Adrenal gland (tissue), 12 donors: ENCODE data around the gene ARL5C. TPM values are rescaled to one million over a fixed set of nuclear protein-coding genes. Genes with fewer than 3 reads are reported as not detected.

Source experiments
- DNase-seq, 7 donors: peaks; one replicate each; pipeline ENCODE4 v3.0.0-alpha.2; 2019 to 2020
- H3K27ac ChIP-seq, 5 donors: fragments of 200-600 bp; sonication (generic) in 4 of 5; 1 replicate in 3 of 5; 2 replicates in 2 of 5; pipeline versions ENCODE4 v1.5.1 to v1.8.0; 2016 to 2020; ENCODE audit warnings: mild to moderate bottlenecking in 1 of 5
- H3K27me3 ChIP-seq: fragments of 200-600 bp; 2 replicates; pipeline ENCODE4 v1.8.0; 2021
- H3K36me3 ChIP-seq, 2 donors: fragments of 200-600 bp; replicated peaks in 1 of 2; 1 replicate in 1 of 2; 2 replicates in 1 of 2; pipeline versions ENCODE4 v1.5.1 to v1.8.0; 2018 to 2022
- H3K4me1 ChIP-seq, 2 donors: fragments of 200-600 bp; replicated peaks in 1 of 2; 1 replicate in 1 of 2; 2 replicates in 1 of 2; pipeline versions ENCODE4 v1.5.1 to v1.8.0; 2018 to 2021
- H3K4me3 ChIP-seq, 4 donors: fragments of 200-600 bp; sonication (generic) in 3 of 4; one replicate each; pipeline ENCODE4 v1.5.1; 2016 to 2018
- H3K9me3 ChIP-seq, 3 donors: fragments of 200-600 bp; sonication (generic) in 1 of 3; replicated peaks in 1 of 3; 1 replicate in 2 of 3; 2 replicates in 1 of 3; pipeline versions ENCODE4 v1.5.1 to v1.8.0; 2016 to 2021
- POLR2A ChIP-seq, 2 donors: fragments of 450-650 bp; IDR thresholded peaks; one replicate each; pipeline ENCODE4 v1.6.1; 2017; ENCODE audit warnings: antibody characterized with exemption in 2 of 2, mild to moderate bottlenecking in 2 of 2, moderate library complexity in 1 of 2
- WGBS, 4 donors: extraction: QIAGEN DNeasy Blood & Tissue Kit in 2 of 4; methylation state at CpG; one replicate each; pipeline versions ENCODE4 v1.1.5 to v1.1.7; 2013 to 2017; 5-methylcytosine and 5-hydroxymethylcytosine counted together
- intact Hi-C, 2 donors: fragments of 100-400 bp; cut with DNase I; formaldehyde crosslinking; loops; one replicate each; pipeline versions ENCODE4 v1.14.1 to v1.15.0; 2022 to 2023
- polyA plus RNA-seq, 3 donors: library from polyadenylated mRNA; stranded (reverse); fragments of 200-250 nt in 2 of 3; fragments of 350-450 nt in 1 of 3; fragmentation: Illumina TruSeq in 1 of 3; extraction: RNeasy Lipid Tissue Mini Kit (QIAGEN cat#74804) in 1 of 3; gene quantifications; one replicate each; pipeline ENCODE4 v1.2.3, GENCODE V29; 2013 to 2014
- total RNA-seq, 9 donors: library from RNA; depleted of rRNA in 4 of 9; stranded (reverse); fragments of >200 nt in 4 of 9; fragments of 120-200 nt in 1 of 9; fragmentation: NEBNext Ultra II Directional in 1 of 9; extraction: Animal tissue kit (Norgen Biotek cat#: 25700) in 1 of 9; gene quantifications; one replicate each; pipeline versions ENCODE4 v1.1.0 to v1.2.4, GENCODE V29; 2013 to 2023
- TF ChIP-seq, protein P1 (sequence below), 6 experiments: fragments of 450-650 bp in 4 of 6; fragments of 200-600 bp in 2 of 6; sonication (generic) in 1 of 6; IDR thresholded peaks; 1 replicate in 5 of 6; 2 replicates in 1 of 6; pipeline versions ENCODE4 v1.5.1 to v1.8.0; 2016 to 2021; ENCODE audit warnings: antibody characterized with exemption in 6 of 6, mild to moderate bottlenecking in 2 of 6, moderate library complexity in 1 of 6
- donor health status: healthy with polysubstance abuse.
- donor health status: Bipolar disorder and iron deficiency.
- donor health status: DM: yes; HTN: yes; CAD: no.
- donor health status: DM: no; HTN: no; CAD: no.
- donor health status: DM: no; HTN: no; CAD: no.
- donor health status: DM: yes; HTN: yes; CAD: no.

The ARL5C gene
- total and polyA plus RNA-seq, 12 donors: not detected

DNA sequence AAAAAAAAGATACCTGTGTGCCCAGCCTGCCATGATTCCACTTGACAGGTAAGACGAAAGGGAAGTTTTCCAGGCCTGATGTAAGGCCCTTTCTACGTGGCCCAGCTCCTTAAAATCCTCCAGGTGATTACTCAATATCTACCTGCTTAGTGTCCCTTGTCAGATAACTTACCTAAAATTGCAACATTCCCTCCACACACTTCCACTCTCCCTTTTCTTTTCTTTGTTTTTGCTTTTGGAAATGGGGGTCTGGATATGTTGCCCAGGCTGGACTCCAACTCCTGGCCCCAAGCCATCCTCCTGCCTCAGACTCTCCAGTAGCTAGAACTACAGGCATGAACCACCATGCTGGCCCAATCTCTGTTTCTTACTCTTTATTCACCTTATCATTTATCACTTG, 7.3 kb downstream of the ARL5C start:
- intact Hi-C loops: loop anchor here in 1 of 2 donors (10.0 kb wide), 1 partner anchor 284 kb away; the partner anchor contains the start of gene LASP1
- TF ChIP-seq POLR2A (IDR thresholded peaks at IDR 0.05): no peak
- TF ChIP-seq, protein P1, sequence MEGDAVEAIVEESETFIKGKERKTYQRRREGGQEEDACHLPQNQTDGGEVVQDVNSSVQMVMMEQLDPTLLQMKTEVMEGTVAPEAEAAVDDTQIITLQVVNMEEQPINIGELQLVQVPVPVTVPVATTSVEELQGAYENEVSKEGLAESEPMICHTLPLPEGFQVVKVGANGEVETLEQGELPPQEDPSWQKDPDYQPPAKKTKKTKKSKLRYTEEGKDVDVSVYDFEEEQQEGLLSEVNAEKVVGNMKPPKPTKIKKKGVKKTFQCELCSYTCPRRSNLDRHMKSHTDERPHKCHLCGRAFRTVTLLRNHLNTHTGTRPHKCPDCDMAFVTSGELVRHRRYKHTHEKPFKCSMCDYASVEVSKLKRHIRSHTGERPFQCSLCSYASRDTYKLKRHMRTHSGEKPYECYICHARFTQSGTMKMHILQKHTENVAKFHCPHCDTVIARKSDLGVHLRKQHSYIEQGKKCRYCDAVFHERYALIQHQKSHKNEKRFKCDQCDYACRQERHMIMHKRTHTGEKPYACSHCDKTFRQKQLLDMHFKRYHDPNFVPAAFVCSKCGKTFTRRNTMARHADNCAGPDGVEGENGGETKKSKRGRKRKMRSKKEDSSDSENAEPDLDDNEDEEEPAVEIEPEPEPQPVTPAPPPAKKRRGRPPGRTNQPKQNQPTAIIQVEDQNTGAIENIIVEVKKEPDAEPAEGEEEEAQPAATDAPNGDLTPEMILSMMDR (IDR thresholded peaks at IDR 0.05): no peak
- no peaks in the 10 kb centered on the region for H3K9me3 ChIP-seq
- DNase-seq: no peak
- 88 to 98% (median 93%) methylated on average over 2 of the region's 2 CpGs for WGBS, 4 donors
- H3K27me3 ChIP-seq: no peaks in the 10 kb centered on the region
- H3K4me3 ChIP-seq: no peak overlapping the region
- no peak overlapping the region for H3K27ac ChIP-seq
- H3K36me3 ChIP-seq: no peaks in the 10 kb centered on the region
- H3K4me1 ChIP-seq: no peaks in the 10 kb centered on the region

DNA sequence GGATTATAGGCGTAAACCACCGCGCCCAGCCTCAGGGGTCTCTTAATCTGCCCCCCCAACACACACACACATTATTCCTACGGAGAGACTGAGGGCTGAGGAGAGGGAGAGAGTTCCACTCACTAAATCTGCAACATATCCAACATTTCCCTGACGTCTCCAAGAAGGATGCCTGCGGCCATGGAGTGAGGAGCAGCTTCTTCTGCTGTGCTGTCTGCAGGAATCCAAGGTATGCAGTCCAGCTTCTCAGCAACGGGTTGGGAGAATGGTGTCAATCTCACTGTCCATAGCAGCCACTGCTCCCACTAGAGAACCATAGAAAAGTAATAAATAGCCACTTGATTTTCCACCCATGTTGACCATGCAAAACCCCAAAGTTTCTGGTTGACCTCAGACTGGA, 9.5 kb downstream of the ARL5C start:
- no peaks in the 10 kb centered on the region for H3K9me3 ChIP-seq
- H3K27ac ChIP-seq: no peak overlapping the region
- 73 to 94% (median 83%) methylated on average over 3 to 7 of the region's 7 CpGs for WGBS, 4 donors
- H3K4me3 ChIP-seq: no peak overlapping the region
- peaks cover 6 to 12% of the 10 kb centered on the region in 2 donors for H3K4me1 ChIP-seq
- H3K36me3 ChIP-seq: no peaks in the 10 kb centered on the region
- TF ChIP-seq, protein P1 (IDR thresholded peaks at IDR 0.05): no peak
- TF ChIP-seq POLR2A (IDR thresholded peaks at IDR 0.05): no peak
- intact Hi-C loops: loop anchor here in 1 of 2 donors (10.0 kb wide), 1 partner anchor 282 kb away; the partner anchor contains the start of gene LASP1
- H3K27me3 ChIP-seq: no peaks in the 10 kb centered on the region
- DNase-seq: no peak

DNA sequence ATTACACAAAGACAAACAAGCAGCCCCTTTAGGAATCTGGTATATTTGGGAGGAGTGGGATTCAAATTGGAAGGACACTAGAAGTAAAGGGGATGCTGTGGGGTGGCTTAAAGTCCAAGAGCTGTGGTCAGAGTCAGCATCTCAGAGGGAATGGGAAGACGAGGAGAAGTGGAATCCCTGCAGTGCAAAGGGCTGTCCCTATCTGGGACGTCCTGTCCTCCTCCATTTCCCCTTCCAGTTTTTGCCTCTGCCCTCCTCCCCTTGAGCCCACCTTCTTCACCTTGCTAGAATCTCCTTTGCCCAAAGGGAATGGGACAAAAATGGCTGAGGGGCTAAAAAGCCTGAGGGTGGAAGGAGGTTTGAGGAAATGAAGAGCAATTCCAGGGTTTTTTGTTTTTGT, 10.3 kb downstream of the ARL5C start:
- TF ChIP-seq POLR2A (IDR thresholded peaks at IDR 0.05): no peak
- TF ChIP-seq, protein P1 (IDR thresholded peaks at IDR 0.05): no peak
- Histone ChIP-seq H3K27me3 (no peaks in the 10 kb centered on the region), H3K4me1 (peaks cover 9 to 12% of the 10 kb centered on the region in 2 donors), H3K36me3 (no peaks in the 10 kb centered on the region), H3K9me3 (no peaks in the 10 kb centered on the region), H3K4me3 (no peak overlapping the region), H3K27ac (no peak overlapping the region)
- intact Hi-C loops: loop anchor here in 1 of 2 donors (10.0 kb wide), 1 partner anchor 281 kb away; the partner anchor contains the start of gene LASP1
- 39 to 56% (median 47%) methylated on average over 2 of the region's 2 CpGs for WGBS, 4 donors
- DNase-seq: no peak

DNA sequence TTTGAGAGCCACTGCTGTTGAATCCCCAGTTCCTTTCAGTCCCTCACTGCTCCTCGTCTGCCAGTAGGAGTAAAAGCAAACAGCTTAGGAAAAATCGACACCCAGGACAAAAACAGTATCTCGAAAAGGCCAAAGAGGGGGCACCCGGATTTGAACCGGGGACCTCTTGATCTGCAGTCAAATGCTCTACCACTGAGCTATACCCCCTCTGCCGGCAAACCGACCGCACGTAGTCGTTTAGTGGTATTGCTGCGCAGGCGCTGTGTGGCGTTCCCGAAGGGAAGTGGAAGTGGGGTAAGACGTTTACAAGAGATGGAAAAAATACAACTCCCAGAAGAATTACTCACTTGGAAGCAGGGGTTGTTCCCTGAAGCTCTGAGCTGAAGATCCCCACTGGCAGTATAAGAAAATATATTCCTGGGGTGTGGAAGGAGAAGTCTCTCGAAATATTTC, 12.3 kb downstream of the ARL5C start:
- WGBS, 4 donors: 0% methylated on average over 16 of the region's 16 CpGs
- intact Hi-C loops: loop anchor here (2.0 to 10.0 kb wide), 4 partner anchors 86 to 279 kb away; partner anchors contain the start of gene LASP1 (in 1 of the 2)
- DNase-seq: peak; percentile 85 to 98 (median 93)

More for the DNA sequence above, 12.3 kb downstream of the ARL5C start:
- H3K36me3 ChIP-seq: no peaks in the 10 kb centered on the region
- H3K9me3 ChIP-seq: no peaks in the 10 kb centered on the region
- H3K4me3 ChIP-seq: peak overlapping the region; percentile 50 to 81 (median 66)
- peak overlapping the region in 4 of 5 donors; percentile 51 to 90 (median 81) for H3K27ac ChIP-seq
- H3K4me1 ChIP-seq: peaks cover 9 to 12% of the 10 kb centered on the region in 2 donors
- TF ChIP-seq, protein P1 (IDR thresholded peaks at IDR 0.05): peak in 3 of 6 experiments; percentile 24 to 48 (median 40)
- TF ChIP-seq POLR2A (IDR thresholded peaks at IDR 0.05): peak; percentile 10 to 19
- H3K27me3 ChIP-seq: no peaks in the 10 kb centered on the region
